ENCODE results near the gene NCK2. TPM values are rescaled to one million over a fixed set of nuclear protein-coding genes. Genes with fewer than 3 reads are reported as not detected.

The NCK2 gene
- total and polyA plus RNA-seq, 2 of the 13 experiments (the other 11 are each of a cell fraction or from before 2014, with no cell fraction given), result 14.8 to 23.5 TPM

DNA sequence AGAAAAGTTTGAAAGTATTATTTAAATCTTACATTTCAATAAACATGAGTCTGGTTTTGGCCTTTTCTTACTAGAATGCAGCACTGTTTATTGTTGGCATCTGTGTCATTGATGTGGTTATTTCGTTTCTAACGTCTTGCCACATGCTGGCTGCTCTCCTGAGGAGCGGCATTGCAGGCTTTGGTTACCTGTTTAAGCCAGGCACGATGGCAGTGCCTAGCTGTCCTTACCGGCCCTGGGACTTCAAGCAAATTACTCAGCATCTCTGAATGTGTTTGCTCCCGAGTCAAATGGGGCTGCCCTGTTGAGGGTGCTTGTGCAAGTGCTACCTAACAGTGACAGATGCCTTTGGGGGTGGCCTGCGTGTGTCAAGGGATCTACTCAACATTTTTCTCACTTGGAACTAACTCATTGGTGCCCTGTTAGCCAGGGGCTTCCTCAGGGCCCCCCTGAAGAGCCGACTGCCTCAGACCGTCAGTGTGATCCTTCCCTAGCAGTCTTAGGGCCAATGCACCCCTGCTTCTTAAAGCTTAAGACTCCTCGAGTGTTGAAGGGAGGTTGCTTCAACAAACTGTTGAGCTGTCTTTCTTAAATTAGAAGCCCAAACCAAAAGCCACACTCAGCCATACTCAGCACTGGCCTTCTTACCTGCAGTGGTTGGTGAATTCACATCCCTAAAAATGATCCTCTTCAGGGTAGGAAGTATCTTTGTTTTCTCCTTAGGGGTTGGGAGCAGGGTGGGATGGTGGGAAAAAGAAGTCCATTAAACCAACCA, 151.5 kb downstream of the NCK2 start:
- 94% methylated on average over 10 of the region's 10 CpGs for WGBS (ENCODE audit: low lambda C conversion rate)
- CTCF ChIA-PET (ENCODE audit: low intra/inter-chr PET ratio, low total read pairs), result interaction anchor here (1.1 to 2.0 kb wide), 2 partner anchors 94 to 189 kb away, joined by 3 to 14 read pairs; no protein-coding TSS in a partner anchor
- H3K27ac ChIP-seq (ENCODE audit: extremely low read length, insufficient read depth, low read length), result no peak overlapping the region
- H2AFZ ChIP-seq (ENCODE audit: low read length), result no peak overlapping the region
- peaks cover 8% of the 10 kb centered on the region for H3K4me1 ChIP-seq (ENCODE audit: insufficient read depth, low read length)
- no peak for DNase-seq (ENCODE audit: low spot score)
- TF ChIP-seq CEBPB (IDR thresholded peaks at IDR 0.05; ENCODE audit: borderline replicate concordance, low read depth, low read length), result no peak
- TF ChIP-seq HDAC1 (CRISPR knock-in tag; IDR thresholded peaks at IDR 0.05), result no peak
- TF ChIP-seq ZZZ3 (CRISPR knock-in tag; IDR thresholded peaks at IDR 0.05; ENCODE audit: borderline replicate concordance), result no peak
- TF ChIP-seq RXRB (CRISPR knock-in tag; IDR thresholded peaks at IDR 0.05; ENCODE audit: borderline replicate concordance), result no peak
- no peak for TF ChIP-seq SKI (IDR thresholded peaks at IDR 0.05; ENCODE audit: partially characterized antibody)
- no peak for TF ChIP-seq ZNF331 (CRISPR knock-in tag; IDR thresholded peaks at IDR 0.05)
- TF ChIP-seq, protein P1, sequence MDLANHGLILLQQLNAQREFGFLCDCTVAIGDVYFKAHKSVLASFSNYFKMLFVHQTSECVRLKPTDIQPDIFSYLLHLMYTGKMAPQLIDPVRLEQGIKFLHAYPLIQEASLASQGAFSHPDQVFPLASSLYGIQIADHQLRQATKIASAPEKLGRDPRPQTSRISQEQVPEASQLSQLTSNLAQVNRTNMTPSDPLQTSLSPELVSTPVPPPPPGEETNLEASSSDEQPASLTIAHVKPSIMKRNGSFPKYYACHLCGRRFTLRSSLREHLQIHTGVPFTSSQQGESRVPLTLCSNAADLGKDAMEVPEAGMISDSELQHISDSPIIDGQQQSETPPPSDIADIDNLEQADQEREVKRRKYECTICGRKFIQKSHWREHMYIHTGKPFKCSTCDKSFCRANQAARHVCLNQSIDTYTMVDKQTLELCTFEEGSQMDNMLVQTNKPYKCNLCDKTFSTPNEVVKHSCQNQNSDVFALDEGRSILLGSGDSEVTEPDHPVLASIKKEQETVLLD (CRISPR knock-in tag; IDR thresholded peaks at IDR 0.05; ENCODE audit: low read depth), result no peak
- no peak for TF ChIP-seq CBX1 (IDR thresholded peaks at IDR 0.05; ENCODE audit: low read depth)
- TF ChIP-seq HNF4A (CRISPR knock-in tag; IDR thresholded peaks at IDR 0.05), result no peak
- no peak for TF ChIP-seq DPF2 (CRISPR knock-in tag; IDR thresholded peaks at IDR 0.05; ENCODE audit: borderline replicate concordance, low read depth)
- no peak for TF ChIP-seq MXD4 (CRISPR knock-in tag; IDR thresholded peaks at IDR 0.05)
- TF ChIP-seq DDIT3 (CRISPR knock-in tag; IDR thresholded peaks at IDR 0.05), result no peak
- TF ChIP-seq KAT8 (CRISPR knock-in tag; IDR thresholded peaks at IDR 0.05), result no peak
- no peaks in the 10 kb centered on the region for H3K27me3 ChIP-seq (ENCODE audit: control insufficient read depth in 1 of 2, insufficient read depth in 2 of 2, low read length in 2 of 2)
- H3K36me3 ChIP-seq (replicated peaks in 1 of 2; ENCODE audit: control insufficient read depth in 1 of 2, insufficient read depth in 2 of 2, low read length in 2 of 2), result peaks cover 8 to 10% of the 10 kb centered on the region in 2 experiments
- H3K4me3 ChIP-seq (replicated peaks in 1 of 3; ENCODE audit: insufficient read depth in 1 of 3, low read depth in 2 of 3, low read length in 3 of 3), result no peak overlapping the region
- no peaks in the 10 kb centered on the region for H3K9me3 ChIP-seq (ENCODE audit: low read length)
- no peak overlapping the region for H3K4me2 ChIP-seq (ENCODE audit: low read depth, low read length)
- ATAC-seq, result peak; percentile 40
- no peaks in the 10 kb centered on the region for H4K20me1 ChIP-seq (ENCODE audit: insufficient read depth, low read length)
- H3K79me2 ChIP-seq (ENCODE audit: insufficient read depth, low read length), result no peaks in the 10 kb centered on the region
- no TSS peak for BruUV-seq (replicated peaks)
- POLR2A ChIA-PET, result no interaction called here
- FAIRE-seq, result no peak
- in situ Hi-C loops (cut with HindIII; ENCODE audit: extremely low pct_ligation_motif_present, low pct_unique_long_range_greater_than_20kb) (no loop called here), intact Hi-C loops (cut with micrococcal nuclease; ENCODE audit: unreplicated experiment) (loop anchor here (1.0 to 2.0 kb wide), 5 partner anchors 23 to 647 kb away; no protein-coding TSS in a partner anchor)
- H3K9ac ChIP-seq (ENCODE audit: insufficient read depth, low read depth, low read length), result no peak overlapping the region

Measured in HepG2 (cell line).